GM12872 (cell line): ENCODE results near the gene ABCA3.

Experiments used
- CTCF ChIP-seq: IDR thresholded peaks from 3 replicates; pipeline ENCODE4 v1.5.1; 2011; ENCODE audit warnings: low read depth, mild to moderate bottlenecking, low read length, moderate library complexity; ENCODE audit not compliant: insufficient read depth

ABCA3 gene

GRCh38 chr16:2282866-2283555 lies 57.5 kb downstream of the ABCA3 start:
- TF ChIP-seq CTCF, result no peak

GRCh38 chr16:2282262-2282661 lies 58.3 kb downstream of the ABCA3 start:
- no peak for TF ChIP-seq CTCF

- no peak for TF ChIP-seq CTCF
Observed at GRCh38 chr16:2280981-2281542, 59.5 kb downstream of the ABCA3 start.

GRCh38 chr16:2280461-2280860 lies 60.1 kb downstream of the ABCA3 start:
- no peak for TF ChIP-seq CTCF

GRCh38 chr16:2278956-2279800 lies 61.4 kb downstream of the ABCA3 start:
- TF ChIP-seq CTCF, result no peak

GRCh38 chr16:2278272-2278608 lies 62.3 kb downstream of the ABCA3 start:
- no peak for TF ChIP-seq CTCF

- TF ChIP-seq CTCF, result no peak
Observed at GRCh38 chr16:2277466-2278271, 62.9 kb downstream of the ABCA3 start.
